22Rv1 (cell line): ENCODE results near the gene ANKRD55.

Experiments
- CTCF ChIP-seq: fragments of 450-650 bp; IDR thresholded peaks from 2 replicates; pipeline ENCODE4 v1.5.1; 2017; ENCODE audit warnings: mild to moderate bottlenecking
- ZFX ChIP-seq: fragments of 450-650 bp; IDR thresholded peaks from 2 replicates; pipeline ENCODE4 v1.6.1; 2017; ENCODE audit warnings: antibody characterized with exemption, borderline replicate concordance

- no peak for TF ChIP-seq CTCF
- TF ChIP-seq ZFX, result no peak
Observed at GRCh38 chr5:56105511-56106291, 127.4 kb downstream of the ANKRD55 start.
